ENCODE measurements around the gene AATK.

Gene AATK

DNA sequence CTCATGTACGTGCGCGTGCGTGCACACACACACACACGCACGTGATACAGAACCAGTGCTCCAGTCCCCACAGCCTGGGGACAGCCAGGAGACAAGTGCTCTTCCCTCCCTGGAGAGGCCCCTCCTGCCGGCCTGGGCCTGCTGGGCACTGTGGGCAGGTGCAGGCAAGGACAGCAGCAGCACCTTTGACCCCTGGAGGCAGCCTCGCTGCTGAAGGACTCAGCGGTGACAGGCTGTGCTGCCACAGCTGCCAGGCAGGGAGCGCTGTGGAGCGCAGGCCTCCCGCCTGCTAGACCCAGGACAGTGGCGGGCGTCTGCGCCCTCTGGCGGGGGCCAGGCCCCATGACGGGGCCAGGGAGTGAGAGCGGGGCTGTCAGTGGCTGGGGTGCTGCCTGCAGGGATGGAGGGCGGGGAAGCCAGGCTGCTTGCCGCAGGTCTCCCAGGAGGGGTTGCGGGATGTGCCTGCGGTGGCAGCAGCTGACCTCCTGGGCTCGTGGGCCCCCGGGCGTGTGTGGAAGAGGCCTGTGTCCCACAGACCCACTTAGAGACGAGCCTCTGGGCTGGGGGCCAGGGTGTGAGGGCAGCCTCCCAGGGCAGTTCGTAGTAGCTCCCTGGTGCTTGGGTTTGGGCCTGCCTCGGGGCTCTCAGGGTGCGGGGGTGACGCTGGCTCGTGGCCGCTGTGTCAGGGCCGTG, 64.3 kb downstream of the AATK start (continued):
- TF ChIP-seq, protein P1, sequence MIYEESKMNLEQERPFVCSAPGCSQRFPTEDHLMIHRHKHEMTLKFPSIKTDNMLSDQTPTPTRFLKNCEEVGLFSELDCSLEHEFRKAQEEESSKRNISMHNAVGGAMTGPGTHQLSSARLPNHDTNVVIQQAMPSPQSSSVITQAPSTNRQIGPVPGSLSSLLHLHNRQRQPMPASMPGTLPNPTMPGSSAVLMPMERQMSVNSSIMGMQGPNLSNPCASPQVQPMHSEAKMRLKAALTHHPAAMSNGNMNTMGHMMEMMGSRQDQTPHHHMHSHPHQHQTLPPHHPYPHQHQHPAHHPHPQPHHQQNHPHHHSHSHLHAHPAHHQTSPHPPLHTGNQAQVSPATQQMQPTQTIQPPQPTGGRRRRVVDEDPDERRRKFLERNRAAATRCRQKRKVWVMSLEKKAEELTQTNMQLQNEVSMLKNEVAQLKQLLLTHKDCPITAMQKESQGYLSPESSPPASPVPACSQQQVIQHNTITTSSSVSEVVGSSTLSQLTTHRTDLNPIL (CRISPR knock-in tag; IDR thresholded peaks at IDR 0.05; ENCODE audit: low read depth), result no peak

DNA sequence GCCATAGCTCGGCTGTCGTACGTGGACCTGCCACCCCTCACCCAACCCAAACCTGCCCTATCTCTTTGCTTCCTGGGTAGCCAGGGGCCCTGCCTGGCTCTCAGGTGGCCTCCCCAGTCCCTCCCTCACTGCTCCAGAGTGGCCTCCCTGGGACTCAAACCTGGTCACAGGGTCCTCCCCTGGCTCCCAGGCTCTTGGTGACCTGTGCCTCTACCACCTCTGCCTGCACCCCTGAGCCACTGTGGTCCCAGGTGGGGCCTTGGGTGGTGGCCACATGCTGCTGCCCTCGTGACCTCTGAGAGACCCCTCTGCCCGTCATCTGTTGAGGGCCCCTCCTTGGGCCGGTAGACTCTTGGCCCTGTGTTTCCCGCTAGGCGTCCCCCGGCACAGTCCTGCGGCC, 65.4 kb downstream of the AATK start:
- ATAC-seq, result no peak
- TF ChIP-seq, protein P2, sequence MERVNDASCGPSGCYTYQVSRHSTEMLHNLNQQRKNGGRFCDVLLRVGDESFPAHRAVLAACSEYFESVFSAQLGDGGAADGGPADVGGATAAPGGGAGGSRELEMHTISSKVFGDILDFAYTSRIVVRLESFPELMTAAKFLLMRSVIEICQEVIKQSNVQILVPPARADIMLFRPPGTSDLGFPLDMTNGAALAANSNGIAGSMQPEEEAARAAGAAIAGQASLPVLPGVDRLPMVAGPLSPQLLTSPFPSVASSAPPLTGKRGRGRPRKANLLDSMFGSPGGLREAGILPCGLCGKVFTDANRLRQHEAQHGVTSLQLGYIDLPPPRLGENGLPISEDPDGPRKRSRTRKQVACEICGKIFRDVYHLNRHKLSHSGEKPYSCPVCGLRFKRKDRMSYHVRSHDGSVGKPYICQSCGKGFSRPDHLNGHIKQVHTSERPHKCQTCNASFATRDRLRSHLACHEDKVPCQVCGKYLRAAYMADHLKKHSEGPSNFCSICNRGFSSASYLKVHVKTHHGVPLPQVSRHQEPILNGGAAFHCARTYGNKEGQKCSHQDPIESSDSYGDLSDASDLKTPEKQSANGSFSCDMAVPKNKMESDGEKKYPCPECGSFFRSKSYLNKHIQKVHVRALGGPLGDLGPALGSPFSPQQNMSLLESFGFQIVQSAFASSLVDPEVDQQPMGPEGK (CRISPR knock-in tag; IDR thresholded peaks at IDR 0.05; ENCODE audit: borderline replicate concordance), result no peak
- TF ChIP-seq, protein P1 (CRISPR knock-in tag; IDR thresholded peaks at IDR 0.05; ENCODE audit: low read depth), result no peak
- TF ChIP-seq RARB (CRISPR knock-in tag; IDR thresholded peaks at IDR 0.05), result no peak
- TF ChIP-seq, protein P3, sequence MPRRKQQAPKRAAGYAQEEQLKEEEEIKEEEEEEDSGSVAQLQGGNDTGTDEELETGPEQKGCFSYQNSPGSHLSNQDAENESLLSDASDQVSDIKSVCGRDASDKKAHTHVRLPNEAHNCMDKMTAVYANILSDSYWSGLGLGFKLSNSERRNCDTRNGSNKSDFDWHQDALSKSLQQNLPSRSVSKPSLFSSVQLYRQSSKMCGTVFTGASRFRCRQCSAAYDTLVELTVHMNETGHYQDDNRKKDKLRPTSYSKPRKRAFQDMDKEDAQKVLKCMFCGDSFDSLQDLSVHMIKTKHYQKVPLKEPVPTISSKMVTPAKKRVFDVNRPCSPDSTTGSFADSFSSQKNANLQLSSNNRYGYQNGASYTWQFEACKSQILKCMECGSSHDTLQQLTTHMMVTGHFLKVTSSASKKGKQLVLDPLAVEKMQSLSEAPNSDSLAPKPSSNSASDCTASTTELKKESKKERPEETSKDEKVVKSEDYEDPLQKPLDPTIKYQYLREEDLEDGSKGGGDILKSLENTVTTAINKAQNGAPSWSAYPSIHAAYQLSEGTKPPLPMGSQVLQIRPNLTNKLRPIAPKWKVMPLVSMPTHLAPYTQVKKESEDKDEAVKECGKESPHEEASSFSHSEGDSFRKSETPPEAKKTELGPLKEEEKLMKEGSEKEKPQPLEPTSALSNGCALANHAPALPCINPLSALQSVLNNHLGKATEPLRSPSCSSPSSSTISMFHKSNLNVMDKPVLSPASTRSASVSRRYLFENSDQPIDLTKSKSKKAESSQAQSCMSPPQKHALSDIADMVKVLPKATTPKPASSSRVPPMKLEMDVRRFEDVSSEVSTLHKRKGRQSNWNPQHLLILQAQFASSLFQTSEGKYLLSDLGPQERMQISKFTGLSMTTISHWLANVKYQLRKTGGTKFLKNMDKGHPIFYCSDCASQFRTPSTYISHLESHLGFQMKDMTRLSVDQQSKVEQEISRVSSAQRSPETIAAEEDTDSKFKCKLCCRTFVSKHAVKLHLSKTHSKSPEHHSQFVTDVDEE (CRISPR knock-in tag; IDR thresholded peaks at IDR 0.05), result no peak
- TF ChIP-seq, protein P4, sequence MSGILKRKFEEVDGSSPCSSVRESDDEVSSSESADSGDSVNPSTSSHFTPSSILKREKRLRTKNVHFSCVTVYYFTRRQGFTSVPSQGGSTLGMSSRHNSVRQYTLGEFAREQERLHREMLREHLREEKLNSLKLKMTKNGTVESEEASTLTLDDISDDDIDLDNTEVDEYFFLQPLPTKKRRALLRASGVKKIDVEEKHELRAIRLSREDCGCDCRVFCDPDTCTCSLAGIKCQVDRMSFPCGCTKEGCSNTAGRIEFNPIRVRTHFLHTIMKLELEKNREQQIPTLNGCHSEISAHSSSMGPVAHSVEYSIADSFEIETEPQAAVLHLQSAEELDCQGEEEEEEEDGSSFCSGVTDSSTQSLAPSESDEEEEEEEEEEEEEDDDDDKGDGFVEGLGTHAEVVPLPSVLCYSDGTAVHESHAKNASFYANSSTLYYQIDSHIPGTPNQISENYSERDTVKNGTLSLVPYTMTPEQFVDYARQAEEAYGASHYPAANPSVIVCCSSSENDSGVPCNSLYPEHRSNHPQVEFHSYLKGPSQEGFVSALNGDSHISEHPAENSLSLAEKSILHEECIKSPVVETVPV (CRISPR knock-in tag; IDR thresholded peaks at IDR 0.05), result no peak

- TF ChIP-seq, protein P3 (CRISPR knock-in tag; IDR thresholded peaks at IDR 0.05), result no peak
- no peak for TF ChIP-seq TOX (CRISPR knock-in tag; IDR thresholded peaks at IDR 0.05; ENCODE audit: borderline replicate concordance)
- no peak for TF ChIP-seq ZFP30 (CRISPR knock-in tag; IDR thresholded peaks at IDR 0.05)
- TF ChIP-seq BACH2 (CRISPR knock-in tag; IDR thresholded peaks at IDR 0.05; ENCODE audit: borderline replicate concordance), result no peak
- no peak for TF ChIP-seq TCF4 (CRISPR knock-in tag; IDR thresholded peaks at IDR 0.05; ENCODE audit: borderline replicate concordance)
- no peak for TF ChIP-seq ARNTL (CRISPR knock-in tag; IDR thresholded peaks at IDR 0.05; ENCODE audit: borderline replicate concordance, low read depth)
- TF ChIP-seq ZC3H10 (CRISPR knock-in tag; IDR thresholded peaks at IDR 0.05), result no peak
- no peak for TF ChIP-seq PPARA (CRISPR knock-in tag; IDR thresholded peaks at IDR 0.05; ENCODE audit: borderline replicate concordance)
- TF ChIP-seq RARB (CRISPR knock-in tag; IDR thresholded peaks at IDR 0.05), result no peak
- no peak for TF ChIP-seq ZFP3 (CRISPR knock-in tag; IDR thresholded peaks at IDR 0.05)
- no peak for TF ChIP-seq CSDC2 (CRISPR knock-in tag; IDR thresholded peaks at IDR 0.05)
- TF ChIP-seq SNAI2 (CRISPR knock-in tag; IDR thresholded peaks at IDR 0.05), result no peak
- ATAC-seq, result no peak
Observed at GRCh38 chr17:81099888-81100287, 66.1 kb downstream of the AATK start.

Measured in SK-N-SH treated with all-trans-retinoic acid at 6 μM for 48 hours (cell line).